ENCODE results near the gene KYNU.
"Not testable (repeated sequence)": the region's sequence is repeated elsewhere in the genome, so short reads cannot be mapped to it uniquely, and the experiment has no call there.

The KYNU gene

DNA sequence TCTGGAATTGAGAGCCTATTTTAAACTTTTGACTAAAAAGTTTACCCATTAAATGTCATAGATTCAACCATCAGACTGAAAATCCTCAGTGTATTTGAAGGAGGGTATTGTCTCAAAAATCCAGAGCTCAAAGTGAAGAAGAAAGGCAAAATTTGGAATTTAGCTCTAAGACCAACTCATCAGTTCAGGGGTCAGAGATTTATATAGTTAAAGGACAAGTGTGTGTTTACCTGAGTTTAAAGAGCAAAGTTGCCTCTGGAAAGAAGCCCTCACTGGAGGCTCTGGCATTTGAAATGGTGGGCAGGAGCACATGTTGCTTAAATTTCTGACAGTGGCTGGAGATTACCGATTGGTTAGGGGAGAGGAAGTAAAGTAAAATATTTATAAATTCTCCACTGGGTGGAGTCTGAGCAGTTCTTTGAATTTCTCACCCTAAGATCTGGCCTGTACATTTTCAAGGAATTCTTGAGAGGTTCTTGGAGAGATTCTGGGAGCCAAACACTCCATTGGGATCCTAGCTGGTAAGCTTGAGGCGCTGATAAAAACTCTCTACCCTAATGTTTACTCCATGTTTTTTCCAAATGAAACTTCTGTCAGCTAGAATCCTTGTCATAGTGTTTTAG, at the start of gene KYNU:
Gene KYNU, plus strand, starts transcription at position 449 of the 623 bp plus-strand sequence. CDS start 7,704 bp downstream, outside the sequence.
- DNase-seq, result no peak

- no peak for DNase-seq
These were observed 43.4 kb upstream of the KYNU start for GRCh38 chr2:142834021-142834420.

DNA sequence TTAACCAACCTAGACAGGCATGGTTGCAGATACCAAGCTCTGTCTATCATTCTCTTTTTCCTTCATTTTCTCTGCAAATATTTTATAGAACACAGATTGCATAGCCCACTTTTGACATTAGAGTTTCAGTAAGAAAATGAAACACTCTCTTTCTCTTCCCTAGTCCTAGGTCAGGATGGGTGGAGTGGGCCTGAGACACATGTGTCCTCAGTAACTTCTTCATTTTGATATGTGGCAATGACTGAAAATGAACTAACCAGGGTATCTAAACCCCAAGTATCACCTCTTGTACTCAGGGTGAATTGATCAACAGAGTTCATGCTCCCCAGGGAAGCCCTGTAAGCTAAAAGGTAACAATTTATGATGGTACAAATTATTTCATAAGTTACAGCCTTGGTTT, 37.0 kb upstream of the KYNU start:
- DNase-seq, result no peak

- no peak for DNase-seq
These were observed 35.7 kb upstream of the KYNU start for GRCh38 chr2:142841788-142842187.

- DNase-seq, result no peak
These were observed 35.1 kb upstream of the KYNU start for GRCh38 chr2:142842369-142842768.

GRCh38 chr2:142843731-142844130, 33.7 kb upstream of the KYNU start:
- no peak for DNase-seq

DNA sequence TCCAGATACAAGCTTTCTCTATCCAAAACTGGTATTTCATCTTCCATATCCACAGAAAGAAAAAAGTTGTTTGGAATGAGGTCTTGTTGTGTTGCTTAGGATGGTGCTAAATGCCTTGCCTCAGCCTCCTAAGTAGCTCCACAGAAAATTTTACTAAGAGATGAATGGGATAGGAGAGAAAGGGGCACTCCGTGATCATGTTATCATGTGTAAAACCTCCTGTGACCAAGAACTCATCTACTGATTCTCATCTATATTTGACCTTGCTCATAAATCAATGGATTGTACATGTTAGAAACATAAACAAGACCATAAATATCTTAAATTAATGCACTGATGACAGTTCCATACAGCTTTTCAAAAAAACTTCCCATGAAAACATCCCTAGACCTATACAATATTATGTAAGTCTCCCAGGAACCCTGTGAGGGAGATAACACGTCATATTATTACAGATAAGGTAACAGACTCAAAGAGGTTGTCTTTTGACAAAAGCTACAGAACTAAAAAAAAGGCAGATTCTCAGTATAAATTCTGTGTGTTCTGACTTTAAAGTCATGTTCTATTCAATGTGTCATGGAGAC, 29.3 kb upstream of the KYNU start:
- no peak for DNase-seq

- DNase-seq, result no peak
These were observed 27.6 kb upstream of the KYNU start for GRCh38 chr2:142849820-142850219.

- DNase-seq, result no peak
These were observed 23.6 kb upstream of the KYNU start for GRCh38 chr2:142853912-142854311.

GRCh38 chr2:142857256-142858164, 20.0 kb upstream of the KYNU start:
- DNase-seq, result no peak

GRCh38 chr2:142858961-142859360, 18.5 kb upstream of the KYNU start:
- no peak for DNase-seq

- DNase-seq, result no peak
These were observed 15.2 kb upstream of the KYNU start for GRCh38 chr2:142862299-142862698.

DNA sequence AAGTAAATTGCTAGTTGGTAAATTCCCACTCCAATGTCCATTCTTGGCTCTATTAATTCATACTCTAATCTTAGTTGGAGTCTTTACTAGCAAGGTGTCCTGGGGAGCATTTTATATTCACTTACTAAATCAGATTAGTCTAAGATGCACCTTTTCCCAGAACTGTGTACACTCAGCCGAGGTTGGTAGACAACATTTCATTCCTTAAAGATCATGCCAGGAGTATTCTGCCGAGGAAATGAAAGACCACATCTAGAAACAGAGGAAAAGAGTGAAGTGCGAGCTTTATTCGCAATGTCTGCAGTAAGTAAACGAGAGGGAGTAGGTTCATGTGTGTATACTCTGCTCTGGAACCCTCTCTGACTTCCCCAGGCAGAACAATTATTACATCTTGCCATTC, 14.6 kb upstream of the KYNU start:
- no peak for DNase-seq

DNA sequence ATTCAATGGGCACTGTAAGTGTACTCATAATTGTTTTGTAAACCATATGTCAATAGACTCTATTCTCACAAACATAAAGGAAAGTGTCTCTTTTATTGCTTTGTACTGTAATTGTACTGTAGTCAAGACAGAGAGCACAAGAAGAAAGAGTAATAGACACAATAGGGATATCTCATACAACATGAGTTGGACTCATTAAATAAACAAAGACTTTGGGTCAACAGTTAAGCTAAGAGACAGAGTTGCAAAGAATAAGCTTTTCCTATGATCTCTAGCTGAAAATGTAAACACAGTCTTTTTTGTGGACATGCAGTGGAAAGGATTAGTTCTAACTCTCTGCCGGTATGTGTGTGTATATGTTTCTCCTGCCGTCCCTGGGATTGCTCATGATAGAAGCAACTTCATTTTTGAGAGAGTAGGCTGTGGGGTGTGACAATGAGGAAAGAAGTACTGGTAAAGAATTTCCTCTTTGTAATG, 13.9 kb upstream of the KYNU start:
- DNase-seq, result no peak

DNA sequence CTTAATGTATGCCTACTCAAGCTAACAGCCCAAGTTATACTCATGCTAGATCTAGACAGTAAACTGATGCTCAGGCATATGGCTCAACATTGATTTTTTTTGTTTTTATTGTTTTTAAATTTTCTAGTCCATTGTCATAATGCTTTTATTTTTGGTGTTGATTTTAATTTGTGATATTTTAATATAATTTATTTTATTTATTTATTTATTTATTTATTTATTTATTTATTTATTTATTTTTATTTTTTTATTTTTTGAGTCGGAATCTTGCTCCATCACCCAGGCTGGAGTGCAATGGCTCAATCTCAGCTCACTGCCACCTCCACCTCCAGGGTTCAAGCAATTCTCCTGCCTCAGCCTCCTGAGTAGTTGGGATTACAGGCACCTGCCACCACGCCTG, 12.9 kb upstream of the KYNU start:
- DNase-seq, result not testable (repeated sequence)

DNA sequence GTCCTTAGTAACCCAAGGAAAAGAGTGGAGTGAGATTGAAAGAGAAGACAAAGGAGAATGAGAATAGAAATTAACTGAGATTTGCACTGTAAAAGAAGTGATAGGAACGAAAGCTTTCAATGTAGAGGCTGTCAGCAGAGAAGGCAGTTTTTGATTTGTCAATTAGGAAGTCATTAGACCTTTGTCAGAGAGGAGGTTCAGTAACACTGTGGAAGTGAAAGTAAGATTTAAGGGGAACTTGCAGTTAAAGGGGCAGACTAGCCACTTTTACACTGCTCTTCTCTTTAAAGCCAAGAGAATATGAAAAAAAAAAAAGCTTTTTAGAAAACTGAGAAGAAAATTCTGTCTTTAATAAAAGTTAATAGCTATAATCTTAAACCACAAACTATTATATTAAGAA, 11.5 kb upstream of the KYNU start:
- DNase-seq, result peak; percentile 8

- no peak for DNase-seq
These were observed 11.0 kb upstream of the KYNU start for GRCh38 chr2:142866426-142866825.

GRCh38 chr2:142867136-142867535, 10.3 kb upstream of the KYNU start:
- DNase-seq, result no peak

DNA sequence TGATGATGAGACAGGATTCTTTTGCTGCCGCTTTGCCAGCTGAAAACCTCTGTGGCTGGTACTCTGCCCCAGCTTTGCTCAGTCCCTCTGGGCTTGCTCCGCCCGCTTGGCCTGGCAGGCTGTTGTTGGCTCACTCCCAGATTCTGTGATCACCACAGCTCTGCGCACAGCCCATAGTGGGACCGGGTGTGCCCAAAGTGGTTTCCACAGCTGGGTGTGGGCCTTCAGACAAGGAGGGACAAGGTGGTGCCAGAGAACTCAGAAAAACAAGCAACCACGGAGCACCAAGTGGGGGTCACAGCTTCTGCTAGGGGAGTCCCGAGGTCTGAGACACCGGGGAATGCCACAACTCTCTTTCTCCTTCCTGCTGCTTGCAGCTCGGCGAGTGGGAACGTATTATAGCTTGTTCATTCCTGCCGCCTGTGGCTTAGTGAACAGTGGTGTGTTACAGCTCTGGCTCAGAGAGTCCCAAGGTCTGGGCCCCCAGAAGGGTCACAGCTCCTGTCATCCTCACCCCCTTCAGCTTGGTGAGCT, 9.2 kb upstream of the KYNU start:
- peak; percentile 22 for DNase-seq

DNA sequence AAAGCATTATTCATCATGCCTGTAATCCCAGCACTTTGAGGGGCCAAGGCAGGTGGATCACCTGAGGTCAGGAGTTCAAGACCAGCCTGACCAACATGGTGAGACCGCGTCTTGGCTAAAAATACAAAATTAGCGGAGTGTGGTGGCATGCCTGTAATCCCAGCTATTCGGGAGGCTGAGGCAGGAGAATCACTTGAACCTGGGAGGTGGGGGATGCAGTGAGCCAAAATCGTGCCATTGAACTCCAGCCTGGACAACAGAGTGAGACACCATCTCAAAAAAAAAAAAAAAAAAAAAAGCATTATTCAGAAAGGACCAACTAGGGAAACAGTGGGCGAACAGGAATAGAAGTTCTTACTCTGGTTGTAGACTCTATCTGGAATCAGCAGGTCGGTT, 8.4 kb upstream of the KYNU start:
- not testable (repeated sequence) for DNase-seq

DNA sequence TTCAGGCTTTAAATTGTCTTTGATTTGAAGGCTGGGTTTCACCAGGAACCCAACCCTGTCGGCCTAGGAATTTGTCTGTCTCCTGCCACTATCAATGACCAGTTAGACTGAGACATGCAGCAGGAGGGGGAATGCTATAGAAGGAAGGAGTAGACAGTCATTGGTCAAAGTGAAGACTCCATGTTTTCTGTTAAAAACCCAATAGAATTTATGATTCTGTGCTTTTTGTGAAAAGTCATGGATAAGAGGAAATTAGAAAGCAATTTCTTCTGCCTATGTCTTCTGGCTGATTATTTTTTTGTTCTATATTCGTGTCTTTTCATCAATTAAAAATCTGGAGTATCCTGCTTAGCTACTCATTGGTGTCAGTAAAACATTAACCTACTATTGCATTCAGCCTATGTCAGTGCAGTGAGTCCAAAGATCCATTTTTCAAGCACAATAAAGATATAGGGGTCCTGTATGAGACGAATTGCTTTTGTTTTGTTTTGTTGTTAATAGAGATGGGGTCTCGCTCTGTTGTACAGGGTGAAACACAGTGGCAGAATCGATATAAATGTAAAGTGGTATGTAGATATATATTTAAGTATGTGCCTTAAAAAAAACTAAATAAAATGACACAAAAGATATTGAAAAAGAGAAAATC, 7.9 kb upstream of the KYNU start:
- DNase-seq, result no peak

GRCh38 chr2:142870526-142870925, 6.9 kb upstream of the KYNU start:
- no peak for DNase-seq

- DNase-seq, result no peak
These were observed 6.1 kb upstream of the KYNU start for GRCh38 chr2:142871396-142871795.

All from CD4-positive, alpha-beta T cell treated with Interleukin-4 for 4 hours (primary cell).